GF-D8 (cell line): ENCODE data around the gene NEURL2.

ENCODE experiments used
- DNase-seq: peaks from one replicate; lab custom pipeline; 2025; lab: John Stamatoyannopoulos, UW

Gene NEURL2

DNA sequence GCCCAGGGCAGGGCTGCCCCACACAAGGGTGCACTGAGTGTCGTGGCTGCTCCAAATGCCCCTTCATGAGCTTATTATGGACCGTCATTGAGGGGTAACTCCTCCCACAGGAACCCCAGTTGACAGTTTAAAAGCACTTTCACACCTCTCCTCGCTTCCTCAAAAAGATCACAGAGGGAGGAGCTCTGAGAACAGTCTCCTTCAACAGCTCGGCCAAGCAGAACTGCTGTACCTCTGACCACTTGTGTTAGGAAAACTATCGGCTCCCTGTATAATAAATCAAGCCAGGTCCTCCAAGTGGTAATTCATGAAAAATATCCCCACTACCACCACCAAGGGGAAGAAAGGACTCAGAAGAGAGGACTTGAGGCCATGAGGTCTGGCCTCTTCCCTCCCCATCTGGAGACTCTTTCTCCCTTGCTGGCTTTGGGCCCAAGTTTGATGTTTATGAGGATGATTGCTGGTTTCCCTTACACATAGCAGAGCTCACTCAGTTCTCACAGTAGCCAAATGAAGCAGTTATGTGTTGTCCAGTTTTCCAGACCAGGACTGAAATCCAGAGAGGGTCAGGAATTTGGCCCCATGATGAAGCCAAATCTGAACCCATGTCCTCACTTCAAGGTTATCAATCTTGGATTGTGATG, 48.7 kb downstream of the NEURL2 start:
- DNase-seq, result no peak

DNA sequence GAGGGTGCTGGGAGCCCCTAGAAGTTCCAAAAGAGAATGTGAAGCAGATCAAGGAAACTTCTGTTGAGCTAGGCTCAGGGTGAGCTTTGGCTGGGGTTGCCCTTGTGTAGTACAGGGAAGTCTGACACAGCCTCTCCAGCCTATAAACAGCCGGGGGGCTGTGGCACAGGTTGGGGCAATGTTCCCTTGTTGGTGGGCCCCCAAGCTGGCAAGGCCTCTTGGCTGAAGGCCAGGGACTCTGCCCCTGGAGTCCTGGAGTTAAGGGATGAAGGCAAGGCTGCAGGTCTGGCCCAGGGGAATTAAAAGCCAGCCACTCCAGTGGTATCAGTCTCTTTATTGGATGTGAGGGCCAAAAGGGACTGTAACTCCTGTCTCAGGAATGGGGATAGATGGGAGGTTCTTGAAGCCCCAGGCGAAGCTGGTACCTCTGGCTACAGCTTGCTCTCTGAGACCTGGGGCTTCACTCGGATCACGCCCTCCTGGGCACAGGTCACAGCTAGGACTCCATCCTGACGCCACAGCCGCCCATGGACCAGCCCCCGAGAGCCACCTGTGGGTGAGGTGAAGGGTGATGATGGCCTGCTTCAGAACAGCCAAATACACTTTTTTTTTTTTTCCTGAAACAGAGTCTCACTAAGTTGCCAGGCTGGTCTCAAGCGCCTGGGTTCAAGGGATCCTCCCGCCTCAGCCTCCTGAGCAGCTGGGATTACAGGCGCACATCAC, 49.4 kb downstream of the NEURL2 start:
- no peak for DNase-seq

DNA sequence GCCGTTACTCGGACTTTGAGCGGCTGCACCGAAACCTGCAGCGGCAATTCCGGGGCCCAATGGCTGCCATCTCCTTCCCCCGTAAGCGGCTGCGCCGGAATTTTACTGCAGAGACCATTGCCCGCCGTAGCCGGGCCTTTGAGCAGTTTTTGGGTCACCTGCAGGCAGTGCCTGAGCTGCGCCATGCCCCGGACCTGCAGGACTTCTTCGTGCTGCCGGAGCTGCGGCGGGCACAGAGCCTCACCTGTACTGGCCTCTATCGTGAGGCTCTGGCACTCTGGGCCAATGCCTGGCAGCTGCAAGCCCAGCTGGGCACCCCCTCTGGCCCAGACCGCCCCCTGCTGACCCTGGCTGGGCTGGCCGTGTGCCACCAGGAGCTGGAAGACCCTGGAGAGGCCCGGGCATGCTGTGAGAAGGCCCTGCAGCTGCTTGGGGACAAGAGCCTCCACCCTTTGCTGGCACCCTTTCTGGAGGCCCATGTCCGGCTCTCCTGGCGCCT, 50.3 kb downstream of the NEURL2 start:
- DNase-seq, result no peak
